WTC11 (cell line): ENCODE results near the gene ACTA1.

Experiments used
- CBFB ChIP-seq: sonication (generic); formaldehyde crosslinking; IDR thresholded peaks from 2 replicates; pipeline ENCODE4 v1.8.1; 2022; ENCODE audit warnings: mild to moderate bottlenecking, low read depth, missing genetic modification reagents
- GABPB1 ChIP-seq: sonication (generic); formaldehyde crosslinking; IDR thresholded peaks from 2 replicates; pipeline ENCODE4 v1.8.1; 2023; ENCODE audit warnings: mild to moderate bottlenecking, missing genetic modification reagents
- NR1H2 ChIP-seq: sonication (generic); formaldehyde crosslinking; IDR thresholded peaks from 2 replicates; pipeline ENCODE4 v1.9.0; 2021; ENCODE audit warnings: mild to moderate bottlenecking, moderate library complexity, missing genetic modification reagents
- ZNF121 ChIP-seq: sonication (generic); formaldehyde crosslinking; IDR thresholded peaks from 2 replicates; pipeline ENCODE4 v1.8.0; 2023; ENCODE audit warnings: missing genetic modification reagents
- ZNF138 ChIP-seq: sonication (generic); formaldehyde crosslinking; conservative IDR thresholded peaks from 2 replicates; pipeline ENCODE4 v1.8.1; 2022; ENCODE audit warnings: mild to moderate bottlenecking, moderate library complexity, missing genetic modification reagents
- TF ChIP-seq, protein P1 (sequence below): sonication (generic); formaldehyde crosslinking; IDR thresholded peaks from 2 replicates; pipeline ENCODE4 v1.8.0; 2022; ENCODE audit warnings: mild to moderate bottlenecking, missing genetic modification reagents
- TF ChIP-seq, protein P2 (sequence below): fragments of 200-600 bp; IDR thresholded peaks from 2 replicates; pipeline ENCODE4 v1.8.0; 2022; ENCODE audit warnings: antibody characterized with exemption
- TF ChIP-seq, protein P3 (sequence below): fragments of 250-450 bp; sonication (Bioruptor Pico); IDR thresholded peaks from 2 replicates; pipeline ENCODE4 v1.9.0; 2021; ENCODE audit warnings: moderate library complexity, mild to moderate bottlenecking, inconsistent platforms, borderline replicate concordance
- TF ChIP-seq, protein P4 (sequence below): sonication (generic); formaldehyde crosslinking; IDR thresholded peaks from 2 replicates; pipeline ENCODE4 v1.8.1; 2022; ENCODE audit warnings: mild to moderate bottlenecking, moderate library complexity, missing genetic modification reagents
- TF ChIP-seq, protein P5 (sequence below): sonication (generic); formaldehyde crosslinking; IDR thresholded peaks from 2 replicates; pipeline ENCODE4 v1.8.1; 2022; ENCODE audit warnings: low read depth, missing genetic modification reagents, borderline replicate concordance
- TF ChIP-seq, protein P6 (sequence below): sonication (generic); formaldehyde crosslinking; IDR thresholded peaks from 2 replicates; pipeline ENCODE4 v1.8.1; 2023; ENCODE audit warnings: mild to moderate bottlenecking, missing genetic modification reagents
- TF ChIP-seq, protein P7 (sequence below): sonication (generic); formaldehyde crosslinking; conservative IDR thresholded peaks from 2 replicates; pipeline ENCODE4 v1.8.1; 2022; ENCODE audit warnings: mild to moderate bottlenecking, missing genetic modification reagents

DNA sequence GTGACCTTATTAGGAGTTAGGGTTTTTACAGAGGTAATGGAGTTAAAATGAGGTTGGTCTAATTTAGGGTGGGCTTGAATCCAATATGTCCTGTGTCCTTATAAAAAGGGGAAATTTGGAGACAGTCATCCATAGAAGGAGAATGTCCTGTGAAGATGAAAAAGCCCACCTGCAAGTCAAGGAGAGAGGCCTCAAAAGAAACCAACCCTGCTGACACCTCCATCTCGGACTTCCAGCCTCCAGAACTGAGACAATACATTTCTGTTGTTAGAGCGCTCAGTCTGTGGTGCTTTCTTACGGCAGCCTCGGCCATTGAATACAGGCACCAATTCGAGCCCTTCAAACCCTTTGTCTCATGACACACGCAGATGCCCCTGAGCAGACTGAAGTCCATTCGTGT is 43.8 kb downstream of the ACTA1 start:
- TF ChIP-seq GABPB1 (CRISPR knock-in tag) (no peak), ZNF138 (CRISPR knock-in tag) (no peak), CBFB (CRISPR knock-in tag) (no peak), ZNF121 (no peak), NR1H2 (CRISPR knock-in tag) (no peak)
- TF ChIP-seq, protein P1, sequence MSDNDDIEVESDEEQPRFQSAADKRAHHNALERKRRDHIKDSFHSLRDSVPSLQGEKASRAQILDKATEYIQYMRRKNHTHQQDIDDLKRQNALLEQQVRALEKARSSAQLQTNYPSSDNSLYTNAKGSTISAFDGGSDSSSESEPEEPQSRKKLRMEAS (CRISPR knock-in tag): no peak
- TF ChIP-seq, protein P2, sequence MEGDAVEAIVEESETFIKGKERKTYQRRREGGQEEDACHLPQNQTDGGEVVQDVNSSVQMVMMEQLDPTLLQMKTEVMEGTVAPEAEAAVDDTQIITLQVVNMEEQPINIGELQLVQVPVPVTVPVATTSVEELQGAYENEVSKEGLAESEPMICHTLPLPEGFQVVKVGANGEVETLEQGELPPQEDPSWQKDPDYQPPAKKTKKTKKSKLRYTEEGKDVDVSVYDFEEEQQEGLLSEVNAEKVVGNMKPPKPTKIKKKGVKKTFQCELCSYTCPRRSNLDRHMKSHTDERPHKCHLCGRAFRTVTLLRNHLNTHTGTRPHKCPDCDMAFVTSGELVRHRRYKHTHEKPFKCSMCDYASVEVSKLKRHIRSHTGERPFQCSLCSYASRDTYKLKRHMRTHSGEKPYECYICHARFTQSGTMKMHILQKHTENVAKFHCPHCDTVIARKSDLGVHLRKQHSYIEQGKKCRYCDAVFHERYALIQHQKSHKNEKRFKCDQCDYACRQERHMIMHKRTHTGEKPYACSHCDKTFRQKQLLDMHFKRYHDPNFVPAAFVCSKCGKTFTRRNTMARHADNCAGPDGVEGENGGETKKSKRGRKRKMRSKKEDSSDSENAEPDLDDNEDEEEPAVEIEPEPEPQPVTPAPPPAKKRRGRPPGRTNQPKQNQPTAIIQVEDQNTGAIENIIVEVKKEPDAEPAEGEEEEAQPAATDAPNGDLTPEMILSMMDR: no peak
- TF ChIP-seq, protein P3, sequence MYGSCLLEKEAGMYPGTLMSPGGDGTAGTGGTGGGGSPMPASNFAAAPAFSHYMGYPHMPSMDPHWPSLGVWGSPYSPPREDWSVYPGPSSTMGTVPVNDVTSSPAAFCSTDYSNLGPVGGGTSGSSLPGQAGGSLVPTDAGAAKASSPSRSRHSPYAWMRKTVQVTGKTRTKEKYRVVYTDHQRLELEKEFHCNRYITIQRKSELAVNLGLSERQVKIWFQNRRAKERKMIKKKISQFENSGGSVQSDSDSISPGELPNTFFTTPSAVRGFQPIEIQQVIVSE (CRISPR knock-in tag): no peak
- TF ChIP-seq, protein P4, sequence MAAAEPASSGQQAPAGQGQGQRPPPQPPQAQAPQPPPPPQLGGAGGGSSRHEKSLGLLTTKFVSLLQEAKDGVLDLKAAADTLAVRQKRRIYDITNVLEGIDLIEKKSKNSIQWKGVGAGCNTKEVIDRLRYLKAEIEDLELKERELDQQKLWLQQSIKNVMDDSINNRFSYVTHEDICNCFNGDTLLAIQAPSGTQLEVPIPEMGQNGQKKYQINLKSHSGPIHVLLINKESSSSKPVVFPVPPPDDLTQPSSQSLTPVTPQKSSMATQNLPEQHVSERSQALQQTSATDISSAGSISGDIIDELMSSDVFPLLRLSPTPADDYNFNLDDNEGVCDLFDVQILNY (CRISPR knock-in tag): no peak
- TF ChIP-seq, protein P5, sequence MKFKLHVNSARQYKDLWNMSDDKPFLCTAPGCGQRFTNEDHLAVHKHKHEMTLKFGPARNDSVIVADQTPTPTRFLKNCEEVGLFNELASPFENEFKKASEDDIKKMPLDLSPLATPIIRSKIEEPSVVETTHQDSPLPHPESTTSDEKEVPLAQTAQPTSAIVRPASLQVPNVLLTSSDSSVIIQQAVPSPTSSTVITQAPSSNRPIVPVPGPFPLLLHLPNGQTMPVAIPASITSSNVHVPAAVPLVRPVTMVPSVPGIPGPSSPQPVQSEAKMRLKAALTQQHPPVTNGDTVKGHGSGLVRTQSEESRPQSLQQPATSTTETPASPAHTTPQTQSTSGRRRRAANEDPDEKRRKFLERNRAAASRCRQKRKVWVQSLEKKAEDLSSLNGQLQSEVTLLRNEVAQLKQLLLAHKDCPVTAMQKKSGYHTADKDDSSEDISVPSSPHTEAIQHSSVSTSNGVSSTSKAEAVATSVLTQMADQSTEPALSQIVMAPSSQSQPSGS: no peak
- TF ChIP-seq, protein P6, sequence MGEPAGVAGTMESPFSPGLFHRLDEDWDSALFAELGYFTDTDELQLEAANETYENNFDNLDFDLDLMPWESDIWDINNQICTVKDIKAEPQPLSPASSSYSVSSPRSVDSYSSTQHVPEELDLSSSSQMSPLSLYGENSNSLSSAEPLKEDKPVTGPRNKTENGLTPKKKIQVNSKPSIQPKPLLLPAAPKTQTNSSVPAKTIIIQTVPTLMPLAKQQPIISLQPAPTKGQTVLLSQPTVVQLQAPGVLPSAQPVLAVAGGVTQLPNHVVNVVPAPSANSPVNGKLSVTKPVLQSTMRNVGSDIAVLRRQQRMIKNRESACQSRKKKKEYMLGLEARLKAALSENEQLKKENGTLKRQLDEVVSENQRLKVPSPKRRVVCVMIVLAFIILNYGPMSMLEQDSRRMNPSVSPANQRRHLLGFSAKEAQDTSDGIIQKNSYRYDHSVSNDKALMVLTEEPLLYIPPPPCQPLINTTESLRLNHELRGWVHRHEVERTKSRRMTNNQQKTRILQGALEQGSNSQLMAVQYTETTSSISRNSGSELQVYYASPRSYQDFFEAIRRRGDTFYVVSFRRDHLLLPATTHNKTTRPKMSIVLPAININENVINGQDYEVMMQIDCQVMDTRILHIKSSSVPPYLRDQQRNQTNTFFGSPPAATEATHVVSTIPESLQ: no peak
- TF ChIP-seq, protein P7, sequence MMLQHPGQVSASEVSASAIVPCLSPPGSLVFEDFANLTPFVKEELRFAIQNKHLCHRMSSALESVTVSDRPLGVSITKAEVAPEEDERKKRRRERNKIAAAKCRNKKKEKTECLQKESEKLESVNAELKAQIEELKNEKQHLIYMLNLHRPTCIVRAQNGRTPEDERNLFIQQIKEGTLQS (CRISPR knock-in tag): no peak
